SIG-M5 treated with dmso at 0.1 percent for 504 hours (cell line): ENCODE results near the gene FHIP2A.
"Not testable (repeated sequence)": the region's sequence is repeated elsewhere in the genome, so short reads cannot be mapped to it uniquely, and the experiment has no call there.

Source experiments
- DNase-seq: peaks from one replicate; lab custom pipeline; 2025; ENCODE audit not compliant: unreplicated experiment; lab: John Stamatoyannopoulos, UW

FHIP2A gene, protein sequence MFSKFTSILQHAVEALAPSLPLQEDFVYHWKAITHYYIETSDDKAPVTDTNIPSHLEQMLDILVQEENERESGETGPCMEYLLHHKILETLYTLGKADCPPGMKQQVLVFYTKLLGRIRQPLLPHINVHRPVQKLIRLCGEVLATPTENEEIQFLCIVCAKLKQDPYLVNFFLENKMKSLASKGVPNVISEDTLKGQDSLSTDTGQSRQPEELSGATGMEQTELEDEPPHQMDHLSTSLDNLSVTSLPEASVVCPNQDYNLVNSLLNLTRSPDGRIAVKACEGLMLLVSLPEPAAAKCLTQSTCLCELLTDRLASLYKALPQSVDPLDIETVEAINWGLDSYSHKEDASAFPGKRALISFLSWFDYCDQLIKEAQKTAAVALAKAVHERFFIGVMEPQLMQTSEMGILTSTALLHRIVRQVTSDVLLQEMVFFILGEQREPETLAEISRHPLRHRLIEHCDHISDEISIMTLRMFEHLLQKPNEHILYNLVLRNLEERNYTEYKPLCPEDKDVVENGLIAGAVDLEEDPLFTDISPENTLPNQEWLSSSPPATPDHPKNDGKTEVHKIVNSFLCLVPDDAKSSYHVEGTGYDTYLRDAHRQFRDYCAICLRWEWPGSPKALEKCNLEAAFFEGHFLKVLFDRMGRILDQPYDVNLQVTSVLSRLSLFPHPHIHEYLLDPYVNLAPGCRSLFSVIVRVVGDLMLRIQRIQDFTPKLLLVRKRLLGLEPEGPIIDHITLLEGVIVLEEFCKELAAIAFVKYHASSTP

DNA sequence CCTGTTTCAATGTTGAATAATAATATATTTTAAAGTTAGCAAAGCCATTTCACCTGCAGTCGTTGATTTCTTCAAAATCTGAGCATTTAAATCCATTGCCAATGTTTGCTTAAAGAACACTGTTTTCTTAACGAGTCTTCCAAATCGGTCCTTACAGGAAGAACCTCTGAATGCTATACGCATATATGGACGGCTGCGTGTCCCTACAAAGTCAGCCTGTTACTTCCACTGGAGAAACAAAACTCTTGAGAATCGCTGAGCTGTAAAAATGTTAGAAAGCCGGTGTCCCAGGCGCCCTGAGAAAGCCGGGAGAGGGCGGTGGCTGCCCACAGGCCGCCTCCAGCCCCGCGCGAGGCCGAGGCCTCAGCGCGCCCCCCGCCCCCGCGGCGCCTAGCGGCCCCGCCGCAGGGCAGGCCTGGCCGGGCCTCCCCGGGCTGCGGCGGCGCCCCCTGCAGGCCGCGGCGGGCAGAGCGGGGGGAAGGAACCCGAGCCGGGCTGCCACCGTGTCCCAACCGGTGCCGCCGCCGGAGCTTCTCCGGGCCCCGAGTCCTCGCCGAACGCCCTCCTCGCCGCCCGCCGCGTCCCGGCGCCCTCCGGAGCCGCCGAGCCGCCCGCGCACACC, at the start of gene FHIP2A:
TSS of gene FHIP2A (plus strand) at position 488 of the 622 bp plus-strand sequence. CDS start 299 bp downstream, outside the sequence.
- DNase-seq = peak; percentile 40

DNA sequence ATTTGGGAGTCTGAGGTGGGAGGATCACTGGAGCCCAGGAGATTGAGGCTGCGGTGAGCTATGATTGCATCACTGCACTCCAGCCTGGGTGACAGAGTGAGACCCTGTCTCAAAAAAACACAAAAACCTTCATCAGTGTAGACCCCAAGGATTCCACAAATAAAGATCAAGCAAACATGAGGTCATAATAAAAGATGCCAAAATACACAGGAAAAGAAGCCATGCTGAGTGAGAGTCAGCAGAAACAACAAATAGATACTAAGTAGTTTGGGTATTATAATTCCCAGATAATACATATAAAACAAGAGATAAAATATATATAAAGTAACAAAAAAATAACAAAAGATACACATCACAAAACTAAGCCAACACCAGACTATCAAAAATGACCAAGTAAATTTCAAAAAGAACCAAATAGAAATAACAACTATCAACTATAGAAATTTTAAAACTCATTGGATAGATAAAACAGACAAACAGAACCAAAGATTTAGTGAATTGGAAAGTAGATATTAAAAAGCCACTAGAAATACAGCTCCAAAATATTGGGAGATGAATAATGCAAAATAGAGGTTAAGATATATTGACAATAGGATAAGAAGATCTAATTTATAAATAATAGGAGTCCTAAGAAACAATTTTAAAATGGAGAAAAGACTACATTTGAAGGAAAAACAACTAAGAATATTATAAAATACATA, 48.9 kb upstream of the FHIP2A start:
- no peak for DNase-seq

DNA sequence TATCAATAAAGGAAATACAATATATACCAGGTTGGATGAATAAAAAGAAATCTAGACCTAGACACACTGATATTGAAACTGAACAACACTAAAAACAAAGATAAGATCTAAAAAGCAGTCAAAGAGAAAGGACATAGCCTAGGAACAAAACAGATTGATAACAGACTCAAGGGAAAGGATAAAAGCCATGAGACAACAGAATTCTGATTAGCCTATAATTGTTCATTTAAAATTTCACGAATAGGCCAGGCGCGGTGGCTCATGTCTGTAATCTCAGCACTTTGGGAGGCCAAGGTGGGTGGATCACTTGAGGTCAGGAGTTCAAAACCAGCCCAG, 48.4 kb upstream of the FHIP2A start:
- DNase-seq = no peak

- not testable (repeated sequence) for DNase-seq
Observed at GRCh38 chr10:114775082-114775481, 46.5 kb upstream of the FHIP2A start.

GRCh38 chr10:114777415-114777814, 44.2 kb upstream of the FHIP2A start:
- no peak for DNase-seq

DNA sequence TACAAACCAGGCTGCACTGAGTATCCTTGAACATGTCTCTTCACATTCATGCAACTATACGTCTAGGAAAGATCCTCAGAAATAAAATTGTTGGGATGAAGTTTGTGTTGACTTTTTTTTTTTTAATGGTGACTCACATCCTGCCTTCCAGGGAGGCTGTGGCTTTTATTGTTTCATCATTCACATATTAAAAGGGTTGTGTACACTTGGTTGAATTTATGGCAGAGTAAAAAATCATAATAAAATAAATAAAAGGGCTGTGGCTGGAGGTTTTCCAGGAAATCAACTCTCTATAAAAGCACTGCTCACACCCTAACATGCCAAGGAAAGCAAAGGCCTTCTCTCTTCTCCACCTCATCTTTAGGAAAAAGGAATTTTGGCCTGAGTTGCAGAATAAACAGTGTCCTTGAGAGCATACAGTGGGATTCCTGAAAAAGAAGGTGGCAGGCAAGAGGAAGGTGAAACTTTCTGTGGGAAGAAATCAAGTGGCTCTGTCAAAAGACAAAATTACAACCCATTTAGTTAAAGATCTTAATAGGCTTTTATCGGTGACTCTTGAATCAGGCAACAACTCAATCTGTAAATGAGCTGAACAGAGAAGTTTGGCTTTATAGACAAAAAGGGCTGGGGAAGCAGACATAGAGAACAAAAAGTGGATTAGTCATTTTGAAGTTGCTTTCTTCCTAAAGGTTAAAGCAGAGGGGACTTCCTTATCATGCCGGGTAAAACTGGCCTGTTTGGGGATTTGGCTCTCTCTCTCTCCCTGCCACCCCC, 41.6 kb upstream of the FHIP2A start:
- DNase-seq = no peak

GRCh38 chr10:114780577-114781184, 40.9 kb upstream of the FHIP2A start:
- no peak for DNase-seq

DNA sequence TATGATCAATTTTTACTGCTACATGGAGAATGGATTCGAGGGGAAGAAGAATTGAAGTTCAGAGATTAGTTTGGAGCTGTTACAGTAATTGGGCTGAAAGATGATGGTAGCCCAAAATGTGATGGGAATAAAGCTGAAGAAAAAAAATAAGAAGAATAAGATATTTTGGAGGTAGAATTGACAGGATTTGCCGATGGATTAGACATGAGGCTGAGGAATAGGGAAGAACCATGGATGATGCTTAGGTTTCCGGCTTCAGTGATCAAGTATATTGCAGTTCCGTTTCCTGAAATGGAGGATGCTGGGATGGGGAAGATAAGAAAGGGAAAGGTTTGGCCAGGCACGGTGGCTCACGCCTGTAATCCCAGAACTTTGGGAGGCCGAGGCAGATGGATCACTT, 38.9 kb upstream of the FHIP2A start:
- DNase-seq = no peak

DNA sequence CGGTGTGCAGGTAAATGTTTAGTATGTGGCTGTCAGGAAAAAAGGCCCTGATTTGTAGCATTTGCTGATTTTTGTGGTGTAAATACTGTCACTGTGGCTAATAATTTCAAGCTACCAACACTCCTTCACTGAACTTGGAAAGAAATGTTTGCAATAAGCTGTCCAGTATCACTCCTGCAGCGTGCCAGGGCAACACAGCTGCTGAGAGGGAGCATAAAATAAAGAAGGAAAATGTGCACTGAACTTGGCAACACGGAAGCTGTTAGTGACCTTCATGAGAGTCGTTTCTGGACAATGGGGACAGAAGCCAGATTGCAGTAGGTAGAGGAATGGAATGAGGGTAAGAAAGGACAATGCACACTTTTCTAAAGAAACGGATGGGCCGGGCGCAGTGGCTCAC, 37.9 kb upstream of the FHIP2A start:
- no peak for DNase-seq

DNA sequence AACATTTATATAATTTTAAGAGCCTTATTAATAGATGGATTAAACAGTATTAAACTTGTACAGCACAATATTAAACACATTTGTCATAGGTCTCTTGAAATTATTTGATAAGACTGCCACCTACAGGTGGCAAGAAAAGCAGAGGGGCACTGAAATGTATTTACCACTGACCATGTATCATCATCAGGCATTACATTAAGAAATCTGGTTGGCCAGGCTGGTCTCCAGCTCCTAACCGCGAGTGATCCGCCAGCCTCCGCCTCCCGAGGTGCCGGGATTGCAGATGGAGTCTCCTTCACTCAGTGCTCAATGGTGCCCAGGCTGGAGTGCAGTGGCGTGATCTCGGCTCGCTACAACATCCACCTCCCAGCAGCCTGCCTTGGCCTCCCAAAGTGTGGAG, 35.1 kb upstream of the FHIP2A start:
- DNase-seq = peak; percentile 6

DNA sequence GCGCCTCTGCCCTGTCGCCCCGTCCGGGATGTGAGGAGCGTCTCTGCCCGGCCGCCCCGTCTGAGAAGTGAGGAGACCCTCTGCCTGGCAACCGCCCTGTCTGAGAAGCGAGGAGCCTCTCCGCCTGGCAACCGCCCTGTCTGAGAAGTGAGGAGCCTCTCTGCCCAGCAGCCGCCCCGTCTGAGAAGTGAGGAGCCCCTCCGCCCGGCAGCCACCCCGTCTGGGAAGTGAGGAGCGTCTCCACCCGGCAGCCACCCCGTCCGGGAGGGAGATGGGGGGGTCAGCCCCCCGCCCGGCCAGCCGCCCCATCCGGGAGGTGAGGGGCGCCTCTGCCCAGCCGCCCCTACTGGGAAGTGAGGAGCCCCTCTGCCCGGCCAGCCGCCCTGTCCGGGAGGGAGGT, 34.4 kb upstream of the FHIP2A start:
- not testable (repeated sequence) for DNase-seq

DNA sequence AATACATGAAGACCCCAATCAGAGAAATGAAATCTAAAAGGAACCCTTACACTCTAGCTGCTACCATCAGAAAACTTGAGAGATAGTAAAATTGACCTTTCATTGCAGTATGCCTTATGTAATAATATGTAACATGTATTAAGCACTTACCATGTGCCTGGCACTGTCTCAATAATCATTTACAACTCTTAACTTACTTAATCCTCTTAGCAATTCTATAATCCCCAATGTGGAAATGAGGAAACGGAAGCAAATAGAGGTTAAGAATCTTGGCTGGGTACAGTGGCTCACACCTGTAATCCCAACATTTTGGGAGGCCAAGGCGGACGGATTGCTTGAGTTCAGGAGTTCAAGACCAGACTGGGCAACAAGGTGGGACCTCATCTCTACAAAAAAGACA, 29.8 kb upstream of the FHIP2A start:
- no peak for DNase-seq

DNA sequence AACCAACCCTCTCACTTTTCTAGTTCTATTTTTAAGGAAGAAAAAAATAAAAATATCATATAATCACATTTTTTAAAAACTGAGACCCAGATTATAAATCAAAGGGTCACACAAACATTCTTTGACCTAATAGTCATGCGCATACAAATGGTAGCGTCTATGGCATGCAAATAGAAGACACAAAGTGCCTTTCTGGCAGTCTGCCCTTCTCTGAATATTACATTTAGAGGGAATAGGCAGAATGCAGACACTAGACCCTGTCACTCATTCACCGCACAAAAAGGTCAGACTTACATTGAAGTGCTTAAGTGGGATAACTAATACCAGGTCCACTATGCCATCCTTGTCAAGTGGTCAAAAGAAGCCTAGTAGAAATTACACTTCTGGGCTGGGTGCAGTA, 26.5 kb upstream of the FHIP2A start:
- no peak for DNase-seq

DNA sequence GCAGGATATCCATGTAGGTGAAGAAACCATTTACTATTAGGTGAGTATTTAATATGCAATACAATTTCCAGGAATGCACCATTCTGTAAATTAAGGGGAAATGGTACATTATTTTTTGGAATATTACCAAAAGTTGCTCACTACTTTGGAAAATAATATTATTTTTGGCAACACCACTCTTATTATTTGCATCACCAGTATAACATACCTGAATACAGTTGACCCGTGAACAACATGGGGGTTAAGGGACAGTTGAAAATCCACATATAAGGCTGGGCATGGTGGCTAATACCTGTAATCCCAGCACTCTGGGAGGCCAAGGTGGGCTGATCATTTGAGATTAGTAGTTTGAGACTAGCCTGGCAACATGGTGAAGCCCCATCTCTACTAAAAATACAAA, 21.2 kb upstream of the FHIP2A start:
- no peak for DNase-seq

DNA sequence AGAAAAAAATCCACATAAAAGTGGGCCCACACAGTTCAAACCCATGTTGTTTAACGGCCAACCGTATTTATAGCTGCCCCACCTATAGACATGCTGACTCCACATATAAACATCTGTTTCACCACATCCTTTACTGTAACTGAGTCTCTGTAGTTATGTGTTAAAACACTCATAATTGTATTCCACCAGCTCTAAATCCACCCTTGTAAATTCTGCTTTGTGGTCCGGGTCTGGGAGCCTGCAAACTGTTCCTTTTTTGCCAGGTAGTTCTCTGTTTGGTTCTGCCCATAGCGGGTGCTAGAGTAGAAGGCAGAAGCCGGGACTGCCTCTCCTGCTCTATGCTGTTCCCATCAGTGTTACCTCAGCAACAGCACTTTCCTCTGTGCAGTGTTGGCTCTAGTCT, 20.2 kb upstream of the FHIP2A start:
- no peak for DNase-seq

GRCh38 chr10:114802177-114802576, 19.4 kb upstream of the FHIP2A start:
- DNase-seq = no peak

GRCh38 chr10:114806562-114807391, 14.8 kb upstream of the FHIP2A start:
- DNase-seq = no peak

GRCh38 chr10:114808982-114809381, 12.6 kb upstream of the FHIP2A start:
- DNase-seq = no peak

DNA sequence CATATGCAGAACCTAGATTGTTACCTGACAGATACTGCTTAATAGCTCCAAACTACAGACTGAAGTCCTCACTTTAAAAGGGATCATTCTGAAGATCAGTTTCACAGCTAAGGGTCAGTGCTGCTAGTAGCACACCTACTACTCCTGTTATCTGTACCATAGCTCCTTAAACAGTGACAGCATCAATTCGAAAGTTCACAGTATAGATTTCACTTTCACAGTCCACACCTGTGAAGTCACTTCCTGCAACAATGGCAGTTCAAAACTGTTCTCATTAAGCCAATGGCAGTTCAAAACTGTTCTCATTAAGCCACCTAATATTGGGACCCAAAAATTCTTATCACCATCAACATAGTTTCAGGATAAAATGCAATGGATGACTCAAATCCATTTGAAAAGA, 10.7 kb upstream of the FHIP2A start:
- no peak for DNase-seq
